Measurements from ENCODE around the gene CLDN5.

DNA sequence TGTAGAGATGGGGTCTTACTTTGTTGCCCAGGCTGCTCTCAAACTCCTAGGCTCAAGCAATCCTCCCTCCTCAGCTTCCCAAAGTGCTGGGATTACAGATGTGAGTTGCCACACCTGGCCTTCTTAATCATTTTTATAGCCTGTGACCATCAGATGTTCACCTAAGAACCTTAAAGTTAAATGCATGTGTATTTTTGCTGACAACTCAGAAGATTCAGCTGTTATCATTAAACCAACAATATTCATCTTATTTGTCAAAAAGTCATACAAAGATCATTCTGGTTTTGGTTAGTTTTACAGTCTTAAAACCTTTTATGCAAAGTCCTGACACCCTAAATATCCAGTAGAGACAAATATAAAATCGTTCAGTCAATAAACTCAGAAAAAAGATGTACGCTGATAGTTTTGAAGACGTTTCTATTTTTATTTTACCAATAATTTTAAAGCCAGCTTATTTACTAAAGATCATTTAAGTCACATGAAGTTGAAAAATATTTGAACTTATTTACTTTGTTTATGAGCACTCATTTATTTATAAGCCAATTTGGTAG lies 22.2 kb downstream of the CLDN5 start:
- TF ChIP-seq ZNF768 (tag by site-specific recombination; IDR thresholded peaks at IDR 0.05) (no peak), KLF1 (tag by site-specific recombination; IDR thresholded peaks at IDR 0.05) (no peak), GLI4 (tag by site-specific recombination; IDR thresholded peaks at IDR 0.05) (no peak), ZNF629 (tag by site-specific recombination; IDR thresholded peaks at IDR 0.05) (no peak)
- TF ChIP-seq, protein P1, sequence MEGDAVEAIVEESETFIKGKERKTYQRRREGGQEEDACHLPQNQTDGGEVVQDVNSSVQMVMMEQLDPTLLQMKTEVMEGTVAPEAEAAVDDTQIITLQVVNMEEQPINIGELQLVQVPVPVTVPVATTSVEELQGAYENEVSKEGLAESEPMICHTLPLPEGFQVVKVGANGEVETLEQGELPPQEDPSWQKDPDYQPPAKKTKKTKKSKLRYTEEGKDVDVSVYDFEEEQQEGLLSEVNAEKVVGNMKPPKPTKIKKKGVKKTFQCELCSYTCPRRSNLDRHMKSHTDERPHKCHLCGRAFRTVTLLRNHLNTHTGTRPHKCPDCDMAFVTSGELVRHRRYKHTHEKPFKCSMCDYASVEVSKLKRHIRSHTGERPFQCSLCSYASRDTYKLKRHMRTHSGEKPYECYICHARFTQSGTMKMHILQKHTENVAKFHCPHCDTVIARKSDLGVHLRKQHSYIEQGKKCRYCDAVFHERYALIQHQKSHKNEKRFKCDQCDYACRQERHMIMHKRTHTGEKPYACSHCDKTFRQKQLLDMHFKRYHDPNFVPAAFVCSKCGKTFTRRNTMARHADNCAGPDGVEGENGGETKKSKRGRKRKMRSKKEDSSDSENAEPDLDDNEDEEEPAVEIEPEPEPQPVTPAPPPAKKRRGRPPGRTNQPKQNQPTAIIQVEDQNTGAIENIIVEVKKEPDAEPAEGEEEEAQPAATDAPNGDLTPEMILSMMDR (tag by site-specific recombination; IDR thresholded peaks at IDR 0.05), result no peak
- TF ChIP-seq, protein P2, sequence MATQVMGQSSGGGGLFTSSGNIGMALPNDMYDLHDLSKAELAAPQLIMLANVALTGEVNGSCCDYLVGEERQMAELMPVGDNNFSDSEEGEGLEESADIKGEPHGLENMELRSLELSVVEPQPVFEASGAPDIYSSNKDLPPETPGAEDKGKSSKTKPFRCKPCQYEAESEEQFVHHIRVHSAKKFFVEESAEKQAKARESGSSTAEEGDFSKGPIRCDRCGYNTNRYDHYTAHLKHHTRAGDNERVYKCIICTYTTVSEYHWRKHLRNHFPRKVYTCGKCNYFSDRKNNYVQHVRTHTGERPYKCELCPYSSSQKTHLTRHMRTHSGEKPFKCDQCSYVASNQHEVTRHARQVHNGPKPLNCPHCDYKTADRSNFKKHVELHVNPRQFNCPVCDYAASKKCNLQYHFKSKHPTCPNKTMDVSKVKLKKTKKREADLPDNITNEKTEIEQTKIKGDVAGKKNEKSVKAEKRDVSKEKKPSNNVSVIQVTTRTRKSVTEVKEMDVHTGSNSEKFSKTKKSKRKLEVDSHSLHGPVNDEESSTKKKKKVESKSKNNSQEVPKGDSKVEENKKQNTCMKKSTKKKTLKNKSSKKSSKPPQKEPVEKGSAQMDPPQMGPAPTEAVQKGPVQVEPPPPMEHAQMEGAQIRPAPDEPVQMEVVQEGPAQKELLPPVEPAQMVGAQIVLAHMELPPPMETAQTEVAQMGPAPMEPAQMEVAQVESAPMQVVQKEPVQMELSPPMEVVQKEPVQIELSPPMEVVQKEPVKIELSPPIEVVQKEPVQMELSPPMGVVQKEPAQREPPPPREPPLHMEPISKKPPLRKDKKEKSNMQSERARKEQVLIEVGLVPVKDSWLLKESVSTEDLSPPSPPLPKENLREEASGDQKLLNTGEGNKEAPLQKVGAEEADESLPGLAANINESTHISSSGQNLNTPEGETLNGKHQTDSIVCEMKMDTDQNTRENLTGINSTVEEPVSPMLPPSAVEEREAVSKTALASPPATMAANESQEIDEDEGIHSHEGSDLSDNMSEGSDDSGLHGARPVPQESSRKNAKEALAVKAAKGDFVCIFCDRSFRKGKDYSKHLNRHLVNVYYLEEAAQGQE (tag by site-specific recombination; IDR thresholded peaks at IDR 0.05), result no peak
- TF ChIP-seq, protein P3, sequence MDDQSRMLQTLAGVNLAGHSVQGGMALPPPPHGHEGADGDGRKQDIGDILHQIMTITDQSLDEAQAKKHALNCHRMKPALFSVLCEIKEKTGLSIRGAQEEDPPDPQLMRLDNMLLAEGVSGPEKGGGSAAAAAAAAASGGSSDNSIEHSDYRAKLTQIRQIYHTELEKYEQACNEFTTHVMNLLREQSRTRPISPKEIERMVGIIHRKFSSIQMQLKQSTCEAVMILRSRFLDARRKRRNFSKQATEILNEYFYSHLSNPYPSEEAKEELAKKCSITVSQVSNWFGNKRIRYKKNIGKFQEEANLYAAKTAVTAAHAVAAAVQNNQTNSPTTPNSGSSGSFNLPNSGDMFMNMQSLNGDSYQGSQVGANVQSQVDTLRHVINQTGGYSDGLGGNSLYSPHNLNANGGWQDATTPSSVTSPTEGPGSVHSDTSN (CRISPR knock-in tag; IDR thresholded peaks at IDR 0.05), result no peak
- TF ChIP-seq, protein P4, sequence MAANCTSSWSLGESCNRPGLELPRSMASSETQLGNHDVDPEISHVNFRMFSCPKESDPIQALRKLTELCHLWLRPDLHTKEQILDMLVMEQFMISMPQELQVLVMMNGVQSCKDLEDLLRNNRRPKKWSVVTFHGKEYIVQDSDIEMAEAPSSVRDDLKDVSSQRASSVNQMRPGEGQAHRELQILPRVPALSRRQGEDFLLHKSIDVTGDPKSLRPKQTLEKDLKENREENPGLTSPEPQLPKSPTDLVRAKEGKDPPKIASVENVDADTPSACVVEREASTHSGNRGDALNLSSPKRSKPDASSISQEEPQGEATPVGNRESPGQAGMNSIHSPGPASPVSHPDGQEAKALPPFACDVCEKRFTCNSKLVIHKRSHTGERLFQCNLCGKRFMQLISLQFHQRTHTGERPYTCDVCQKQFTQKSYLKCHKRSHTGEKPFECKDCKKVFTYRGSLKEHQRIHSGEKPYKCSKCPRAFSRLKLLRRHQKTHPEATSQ (tag by site-specific recombination; IDR thresholded peaks at IDR 0.05), result no peak
- TF ChIP-seq, protein P5, sequence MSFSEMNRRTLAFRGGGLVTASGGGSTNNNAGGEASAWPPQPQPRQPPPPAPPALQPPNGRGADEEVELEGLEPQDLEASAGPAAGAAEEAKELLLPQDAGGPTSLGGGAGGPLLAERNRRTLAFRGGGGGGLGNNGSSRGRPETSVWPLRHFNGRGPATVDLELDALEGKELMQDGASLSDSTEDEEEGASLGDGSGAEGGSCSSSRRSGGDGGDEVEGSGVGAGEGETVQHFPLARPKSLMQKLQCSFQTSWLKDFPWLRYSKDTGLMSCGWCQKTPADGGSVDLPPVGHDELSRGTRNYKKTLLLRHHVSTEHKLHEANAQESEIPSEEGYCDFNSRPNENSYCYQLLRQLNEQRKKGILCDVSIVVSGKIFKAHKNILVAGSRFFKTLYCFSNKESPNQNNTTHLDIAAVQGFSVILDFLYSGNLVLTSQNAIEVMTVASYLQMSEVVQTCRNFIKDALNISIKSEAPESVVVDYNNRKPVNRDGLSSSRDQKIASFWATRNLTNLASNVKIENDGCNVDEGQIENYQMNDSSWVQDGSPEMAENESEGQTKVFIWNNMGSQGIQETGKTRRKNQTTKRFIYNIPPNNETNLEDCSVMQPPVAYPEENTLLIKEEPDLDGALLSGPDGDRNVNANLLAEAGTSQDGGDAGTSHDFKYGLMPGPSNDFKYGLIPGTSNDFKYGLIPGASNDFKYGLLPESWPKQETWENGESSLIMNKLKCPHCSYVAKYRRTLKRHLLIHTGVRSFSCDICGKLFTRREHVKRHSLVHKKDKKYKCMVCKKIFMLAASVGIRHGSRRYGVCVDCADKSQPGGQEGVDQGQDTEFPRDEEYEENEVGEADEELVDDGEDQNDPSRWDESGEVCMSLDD (tag by site-specific recombination; IDR thresholded peaks at IDR 0.05), result no peak
